HUDEP-2 (cell line): ENCODE measurements around the gene APC2.

Experiments used
- DNase-seq, 76 experiments: peaks; one replicate each; lab custom pipeline; 2025; ENCODE audit not compliant: unreplicated experiment in 76 of 76; lab: John Stamatoyannopoulos, UW

Gene APC2

DNA sequence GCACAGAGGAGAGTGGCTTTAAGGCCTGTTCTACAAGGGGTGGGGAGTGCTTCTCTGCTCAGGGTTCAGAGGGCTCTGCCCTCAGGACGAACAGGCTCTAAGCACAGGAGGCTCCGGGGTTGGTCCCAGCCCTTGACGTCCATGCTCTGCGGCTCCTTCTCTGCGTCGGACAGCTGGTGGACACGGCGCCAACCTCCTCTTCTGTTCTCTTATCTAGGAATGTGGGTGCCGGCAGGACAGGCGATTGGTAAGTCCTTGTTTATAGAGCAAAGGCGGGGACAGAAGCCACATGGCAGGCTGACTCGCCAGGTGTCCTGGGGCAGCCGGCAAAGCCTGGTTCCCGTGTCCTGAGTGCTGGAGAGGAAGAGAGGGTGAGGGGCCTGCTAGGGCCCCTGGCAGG, 20.2 kb upstream of the APC2 start:
- no peak for DNase-seq

DNA sequence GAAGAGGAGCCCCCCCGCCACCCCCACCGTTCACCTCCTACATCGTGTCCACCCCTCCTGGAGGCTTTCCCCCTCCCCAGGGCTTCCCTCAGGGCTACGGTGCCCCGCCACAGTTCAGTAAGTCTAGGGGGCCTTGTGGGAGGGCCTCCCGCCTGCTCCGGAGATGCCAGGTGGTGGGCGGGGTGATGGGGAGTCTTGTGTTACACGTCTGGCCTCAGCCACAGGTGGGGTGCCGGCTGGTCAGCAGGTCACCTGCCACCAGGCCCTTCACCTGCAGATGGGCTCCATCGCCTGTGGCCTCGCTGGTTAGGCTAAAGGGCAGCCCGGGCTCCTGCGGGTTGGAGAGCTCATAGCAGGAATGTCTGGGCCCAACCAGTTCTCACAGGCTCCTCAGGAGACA, 19.7 kb upstream of the APC2 start:
- DNase-seq: no peak

DNA sequence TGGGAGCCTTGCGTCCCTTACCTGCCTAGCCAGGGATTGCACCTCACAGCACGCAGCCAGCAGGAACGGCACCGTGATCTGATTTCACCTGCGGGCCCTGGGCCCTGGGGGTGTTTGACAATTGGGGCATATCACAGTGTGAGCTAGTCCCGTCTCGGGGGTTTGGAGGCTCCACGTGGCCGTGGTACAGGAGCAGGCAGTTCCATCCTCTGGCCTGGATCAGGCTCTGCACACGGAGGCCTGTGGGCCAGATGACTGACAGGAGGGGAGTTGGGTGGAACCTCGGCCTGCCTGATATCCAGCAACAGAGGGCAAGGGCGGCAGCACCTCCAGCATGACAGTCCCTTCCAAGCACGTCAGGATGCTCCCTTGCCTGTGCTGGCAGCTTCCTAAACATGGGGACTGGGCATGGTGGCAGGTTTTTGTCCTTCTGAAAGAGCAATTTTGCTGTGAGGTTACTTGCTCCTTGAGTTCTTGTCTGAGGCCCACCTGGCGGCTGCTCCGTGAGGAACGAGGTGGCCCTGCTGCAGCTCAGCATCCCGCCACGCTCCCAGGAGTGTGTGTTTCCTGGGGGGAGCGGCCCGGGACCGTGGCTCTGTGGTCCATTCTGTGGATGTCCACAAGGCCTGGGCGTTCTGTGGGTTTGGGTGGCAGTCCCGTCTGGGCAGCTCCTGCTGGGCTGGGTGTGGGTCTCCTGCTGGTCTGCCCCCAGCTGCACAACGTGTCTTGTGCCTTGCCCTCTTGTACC, 18.0 kb upstream of the APC2 start:
- DNase-seq: no peak

DNA sequence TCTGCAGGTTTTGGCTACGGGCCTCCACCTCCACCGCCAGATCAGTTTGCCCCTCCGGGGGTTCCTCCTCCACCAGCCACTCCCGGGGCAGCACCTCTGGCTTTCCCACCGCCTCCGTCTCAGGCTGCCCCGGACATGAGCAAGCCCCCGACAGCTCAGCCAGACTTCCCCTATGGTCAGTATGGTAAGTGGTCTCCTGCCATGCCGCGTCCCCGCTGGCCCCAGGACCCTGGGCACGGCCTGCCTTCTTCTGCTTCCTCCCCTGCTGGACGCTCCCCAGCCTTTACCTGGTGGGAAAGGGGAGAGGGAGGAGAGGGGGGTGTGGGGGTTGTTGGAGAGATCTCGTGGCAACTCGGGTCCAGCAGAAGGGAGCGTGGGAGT, 17.4 kb upstream of the APC2 start:
- DNase-seq: no peak

DNA sequence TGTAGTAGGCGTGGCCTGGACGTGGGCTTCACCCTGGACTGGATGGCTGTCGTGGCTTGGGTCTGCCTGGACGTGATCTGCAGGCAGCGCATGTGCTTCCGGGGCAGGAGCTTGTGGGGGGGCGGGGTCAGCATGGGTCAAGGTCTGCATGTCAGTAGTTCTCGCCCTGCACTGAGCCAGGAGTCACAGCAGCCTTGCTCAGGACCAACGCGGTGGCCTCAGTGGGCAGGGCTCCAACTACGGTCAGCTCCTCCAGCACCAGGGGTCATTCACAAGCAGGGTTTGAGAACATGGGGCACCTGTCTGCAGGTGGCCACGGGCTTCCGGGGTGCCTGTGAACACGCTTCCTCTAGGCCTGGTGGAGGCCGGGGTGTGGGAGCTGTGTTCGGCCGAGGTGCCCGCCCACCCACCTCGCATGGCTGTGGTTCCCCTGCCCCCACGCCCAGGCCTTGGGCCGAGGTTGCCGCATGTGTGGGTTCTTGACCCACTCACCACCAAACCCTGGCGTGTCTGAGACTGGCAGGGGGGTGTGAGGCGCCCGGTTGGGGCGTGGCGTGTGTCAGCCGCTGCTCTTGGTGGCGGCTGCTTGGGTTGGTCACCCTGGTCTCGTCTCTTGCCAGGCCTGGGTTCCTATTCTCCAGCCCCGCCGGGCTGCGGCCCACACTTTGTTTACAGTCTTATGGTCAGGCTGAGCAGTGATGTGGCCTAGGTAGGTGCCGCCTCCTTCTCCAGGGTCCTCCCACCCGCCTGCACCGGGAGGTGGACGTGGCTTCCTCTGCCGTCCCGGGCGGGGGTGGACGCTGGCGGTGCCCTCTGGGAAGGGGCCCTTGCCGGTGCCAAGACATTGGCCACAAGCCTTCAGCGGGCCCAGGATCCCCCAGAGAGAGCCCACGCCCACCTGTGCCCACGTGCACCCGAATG, 16.5 kb upstream of the APC2 start:
- no peak for DNase-seq

DNA sequence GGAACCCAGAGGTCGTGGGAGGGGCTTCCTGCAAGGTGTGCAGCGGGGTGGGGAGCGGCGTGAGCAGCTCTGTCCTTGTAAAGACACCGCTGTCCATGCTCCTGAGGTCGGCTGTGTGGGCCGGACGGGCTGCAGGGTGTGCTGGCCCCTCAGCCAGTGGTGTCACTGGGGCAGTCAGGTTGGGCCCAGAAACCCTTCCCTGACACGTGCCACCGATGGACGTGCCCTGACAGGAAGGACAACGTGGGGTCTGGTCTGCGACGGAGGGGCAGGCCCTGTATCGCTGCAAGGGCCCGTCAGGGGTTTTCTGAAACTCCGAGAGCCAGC, 15.9 kb upstream of the APC2 start:
- no peak for DNase-seq

DNA sequence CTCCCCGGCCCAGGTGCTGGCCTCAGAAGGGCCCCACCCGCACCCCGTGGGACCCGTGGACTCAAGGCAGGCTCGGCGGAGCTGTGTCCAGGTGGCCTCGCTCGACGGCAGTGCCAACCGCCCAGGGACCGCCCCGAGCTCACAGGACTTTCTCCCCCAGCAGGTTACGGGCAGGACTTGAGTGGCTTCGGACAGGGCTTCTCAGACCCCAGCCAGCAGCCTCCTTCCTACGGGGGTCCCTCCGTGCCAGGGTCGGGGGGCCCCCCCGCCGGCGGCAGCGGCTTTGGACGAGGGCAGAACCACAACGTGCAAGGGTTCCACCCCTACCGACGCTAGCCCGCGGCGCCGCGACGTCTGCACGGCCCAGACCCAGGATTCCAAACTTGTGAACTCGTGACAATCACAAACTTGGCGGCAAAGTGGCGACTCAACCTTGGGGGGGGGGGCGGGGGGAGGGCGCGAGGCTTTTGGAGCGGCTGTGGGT, 15.3 kb upstream of the APC2 start:
- DNase-seq: no peak

DNA sequence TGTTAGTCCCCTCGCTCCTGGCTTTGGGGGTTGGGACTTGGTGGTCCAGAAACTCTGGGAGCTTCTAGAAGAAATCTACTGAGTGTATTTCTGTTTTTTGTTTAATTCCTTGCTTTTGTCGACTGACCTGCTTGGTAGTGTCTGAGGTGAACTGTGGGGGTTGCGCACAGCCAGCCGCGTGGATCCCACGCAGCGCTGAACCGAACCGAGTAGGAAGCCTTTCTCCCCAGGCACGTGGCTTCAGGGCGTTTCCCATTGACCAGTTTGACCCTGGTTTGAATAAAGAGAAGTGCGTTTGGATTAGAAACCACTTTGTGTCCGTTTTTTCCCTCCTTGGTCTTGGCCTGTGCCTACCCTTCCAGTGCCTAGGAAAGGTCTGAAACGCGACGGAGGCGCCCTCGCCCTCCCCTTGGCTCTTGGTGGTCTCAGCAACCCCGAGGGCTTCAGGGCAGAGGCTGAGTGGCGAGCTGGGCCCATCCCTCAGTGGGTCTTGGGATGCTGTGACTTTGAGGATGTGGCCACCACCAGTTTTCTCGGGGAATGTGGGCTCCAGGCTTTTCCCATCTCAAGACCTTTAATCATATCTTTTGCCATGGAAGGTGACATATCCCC, 14.4 kb upstream of the APC2 start:
- no peak for DNase-seq

DNA sequence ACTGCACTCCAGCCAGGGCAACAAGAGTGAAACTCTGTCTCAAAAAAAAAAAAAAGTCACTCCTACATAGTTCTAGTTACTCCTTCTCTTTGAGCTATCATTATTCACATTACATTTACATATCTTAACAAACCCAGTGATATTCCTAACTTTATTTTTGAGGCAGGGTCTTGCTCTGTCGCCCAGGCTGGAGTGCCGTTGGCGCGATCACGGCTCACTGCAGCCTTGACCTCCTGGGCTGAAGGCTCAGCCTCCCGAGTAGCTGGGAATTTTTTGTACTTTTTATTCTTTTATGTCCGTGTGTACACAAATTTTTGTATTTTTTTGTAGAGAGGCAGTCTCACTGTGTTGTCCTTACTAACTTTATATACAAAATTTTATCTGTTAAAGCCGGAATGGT, 12.3 kb upstream of the APC2 start:
- no peak for DNase-seq

DNA sequence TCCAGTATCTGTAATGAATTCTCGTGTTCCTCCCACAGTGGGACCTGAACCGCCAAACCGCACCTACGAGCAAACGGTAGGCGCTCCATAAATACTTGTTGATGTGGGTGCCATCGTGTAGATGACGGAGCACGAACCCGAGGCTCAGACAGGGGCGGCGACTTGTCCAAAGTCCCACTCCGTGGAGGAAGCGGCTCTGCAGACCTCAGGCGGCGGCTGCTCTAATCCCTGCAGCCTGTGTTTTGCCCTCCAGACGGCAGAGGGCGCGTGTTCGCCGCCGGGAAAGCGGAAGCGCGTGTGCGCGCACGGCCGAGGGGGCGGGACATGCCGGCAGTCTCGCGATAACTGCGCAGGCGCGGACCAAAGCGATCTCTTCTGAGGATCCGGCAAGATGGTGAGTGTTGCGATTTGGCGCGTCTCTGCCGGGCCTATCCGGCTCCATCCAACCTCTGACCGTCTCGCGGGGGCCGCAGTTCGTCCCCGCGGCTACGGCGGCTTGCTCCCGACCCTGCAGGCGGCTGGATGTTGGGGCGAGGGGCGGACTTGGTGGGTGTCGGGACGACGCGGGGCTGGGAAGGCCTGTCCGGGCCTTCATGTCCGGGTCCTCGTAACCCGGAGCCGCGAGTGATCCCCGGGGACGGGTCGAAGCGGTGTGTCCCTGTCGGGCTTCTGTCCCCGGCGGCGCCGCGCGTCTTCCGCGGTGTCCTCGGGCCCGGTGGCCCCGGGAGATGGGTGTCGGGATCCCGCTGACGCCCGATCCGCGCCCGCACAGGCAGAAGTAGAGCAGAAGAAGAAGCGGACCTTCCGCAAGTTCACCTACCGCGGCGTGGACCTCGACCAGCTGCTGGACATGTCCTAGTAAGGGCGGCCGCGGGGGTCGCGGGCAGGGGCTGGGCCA, 11.6 kb upstream of the APC2 start, which contains the start of gene RPS15:
RPS15 (plus strand) TSS at position 362 of the 898 bp plus-strand sequence; CDS start at position 392, 30 bp downstream.
- DNase-seq: peak in 74 of 76 experiments; percentile 47 to 98 (median 94)

DNA sequence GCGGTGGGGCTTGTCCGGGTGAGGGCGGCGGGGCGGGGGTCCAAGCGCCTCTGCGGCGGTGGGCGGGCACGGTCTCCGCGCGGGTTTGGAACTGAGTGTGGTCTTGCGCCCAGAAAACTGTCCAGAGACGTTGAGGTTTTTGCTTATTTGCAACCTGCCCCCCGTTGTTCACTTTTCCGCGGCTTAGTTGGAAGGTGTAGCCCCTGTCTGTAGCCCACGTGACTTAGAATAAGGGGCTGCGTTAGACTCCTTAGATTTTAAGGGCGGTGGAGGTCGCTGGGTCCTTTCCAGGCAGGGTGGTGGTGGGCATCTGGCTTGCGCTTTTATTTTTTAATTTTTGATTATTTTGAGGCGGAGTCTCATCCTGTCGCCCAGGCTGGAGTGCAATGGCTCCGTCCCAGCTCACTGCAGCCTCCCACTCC, 11.0 kb upstream of the APC2 start:
- peak in 2 of 76 experiments; percentile 43 to 52 for DNase-seq

DNA sequence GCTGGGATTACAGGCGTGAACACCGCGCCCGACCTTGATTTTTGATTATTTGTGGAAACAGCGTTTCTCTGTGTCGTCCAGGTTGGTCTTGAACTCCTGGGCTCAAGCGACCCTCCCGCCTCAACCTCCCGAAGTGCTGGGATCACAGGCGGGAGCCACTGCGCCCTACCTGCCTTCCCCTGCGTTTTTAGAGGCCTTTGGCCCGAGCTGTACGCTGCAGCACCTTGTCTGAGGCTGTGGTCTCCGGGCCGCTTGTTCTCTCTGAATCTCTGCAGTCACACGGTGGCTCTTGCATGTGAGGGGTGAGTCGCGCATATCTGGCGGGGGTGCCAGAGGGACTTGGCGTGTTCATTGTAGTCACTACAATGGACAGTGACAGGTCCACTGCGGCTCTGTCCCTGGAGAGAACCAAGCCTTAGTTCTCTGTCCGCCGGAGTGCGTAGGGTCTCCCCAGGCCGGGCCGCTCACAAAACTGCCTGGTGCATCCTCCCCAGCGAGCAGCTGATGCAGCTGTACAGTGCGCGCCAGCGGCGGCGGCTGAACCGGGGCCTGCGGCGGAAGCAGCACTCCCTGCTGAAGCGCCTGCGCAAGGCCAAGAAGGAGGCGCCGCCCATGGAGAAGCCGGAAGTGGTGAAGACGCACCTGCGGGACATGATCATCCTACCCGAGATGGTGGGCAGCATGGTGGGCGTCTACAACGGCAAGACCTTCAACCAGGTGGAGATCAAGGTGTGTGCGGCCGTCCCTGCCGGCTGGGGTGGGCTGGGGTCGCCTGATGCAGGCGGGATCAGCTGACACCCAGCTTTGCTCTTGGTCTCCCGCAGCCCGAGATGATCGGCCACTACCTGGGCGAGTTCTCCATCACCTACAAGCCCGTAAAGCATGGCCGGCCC, 10.2 kb upstream of the APC2 start:
- peak in 2 of 76 experiments; percentile 24 to 25 for DNase-seq

DNA sequence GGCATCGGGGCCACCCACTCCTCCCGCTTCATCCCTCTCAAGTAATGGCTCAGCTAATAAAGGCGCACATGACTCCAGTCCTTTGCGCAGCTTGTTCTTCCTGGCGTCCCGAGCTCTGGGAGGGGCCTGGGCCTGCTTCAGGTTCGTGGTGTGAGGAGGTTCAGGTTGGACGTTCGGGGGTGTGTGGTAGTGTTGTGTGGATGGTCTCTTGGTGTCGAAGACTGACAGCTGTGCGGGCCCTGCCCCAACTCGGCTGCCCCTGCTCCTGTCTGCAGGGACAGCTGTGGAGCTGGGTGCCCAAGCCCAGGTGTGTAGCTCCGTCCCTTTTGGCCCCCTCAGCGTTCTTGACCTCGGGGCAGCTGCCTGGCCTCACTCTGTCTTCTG, 9.5 kb upstream of the APC2 start:
- DNase-seq: no peak

DNA sequence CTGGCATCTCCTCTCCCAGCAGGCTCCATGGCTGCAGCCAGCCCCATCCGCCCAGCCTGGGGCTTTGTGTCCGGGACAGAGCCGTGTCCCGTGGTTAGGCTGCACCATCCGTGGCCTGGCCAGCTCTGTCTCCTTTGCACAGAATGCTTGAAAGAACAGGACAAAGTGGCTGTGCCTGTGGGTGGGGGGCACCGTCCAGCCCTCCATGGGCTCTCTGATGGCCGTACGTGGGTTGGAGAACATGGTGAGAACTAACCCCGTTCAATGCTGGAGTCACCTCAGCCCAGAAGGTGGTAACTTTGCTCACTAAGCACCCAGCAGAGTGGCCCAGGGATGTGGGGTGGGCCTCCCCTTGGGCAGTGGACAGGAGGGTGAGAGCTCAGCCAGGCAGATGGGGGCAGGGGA, 8.9 kb upstream of the APC2 start:
- no peak for DNase-seq

DNA sequence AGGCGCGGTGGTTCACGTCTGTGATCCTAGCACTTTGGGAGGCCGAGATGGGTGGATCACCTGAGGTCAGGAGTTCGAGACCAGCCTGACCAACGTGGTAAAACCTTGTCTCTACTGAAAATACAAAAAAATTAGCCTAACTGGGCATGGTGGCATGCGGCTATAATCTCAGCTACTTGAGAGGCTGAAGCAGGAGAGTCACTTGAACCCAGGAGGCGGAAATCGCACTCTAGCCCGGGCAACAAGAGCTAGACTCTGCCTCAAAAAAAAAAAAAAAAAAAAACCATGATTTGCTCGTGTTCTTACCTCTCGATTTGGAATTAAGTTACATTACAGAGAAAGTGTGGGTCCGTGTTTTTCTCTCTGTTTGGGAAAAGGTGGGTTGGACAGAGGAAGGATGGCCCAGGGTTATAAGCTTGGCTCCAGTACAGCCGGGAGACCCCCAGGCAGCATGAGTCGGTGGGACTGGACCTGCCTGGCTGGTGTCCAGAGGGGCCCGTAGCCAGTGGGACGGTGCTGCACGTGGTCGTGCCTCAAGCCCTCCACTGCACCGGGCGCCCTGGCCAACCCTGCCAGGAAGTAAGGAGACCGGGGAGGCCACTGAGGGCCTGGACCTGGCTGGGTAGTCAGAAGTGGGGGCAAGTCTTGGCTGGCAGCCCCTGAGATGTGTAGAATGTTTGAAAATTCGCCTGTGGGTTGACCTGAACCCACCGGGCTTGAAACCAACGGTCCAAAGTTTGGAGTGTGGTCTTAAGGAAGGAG, 8.1 kb upstream of the APC2 start:
- no peak for DNase-seq

DNA sequence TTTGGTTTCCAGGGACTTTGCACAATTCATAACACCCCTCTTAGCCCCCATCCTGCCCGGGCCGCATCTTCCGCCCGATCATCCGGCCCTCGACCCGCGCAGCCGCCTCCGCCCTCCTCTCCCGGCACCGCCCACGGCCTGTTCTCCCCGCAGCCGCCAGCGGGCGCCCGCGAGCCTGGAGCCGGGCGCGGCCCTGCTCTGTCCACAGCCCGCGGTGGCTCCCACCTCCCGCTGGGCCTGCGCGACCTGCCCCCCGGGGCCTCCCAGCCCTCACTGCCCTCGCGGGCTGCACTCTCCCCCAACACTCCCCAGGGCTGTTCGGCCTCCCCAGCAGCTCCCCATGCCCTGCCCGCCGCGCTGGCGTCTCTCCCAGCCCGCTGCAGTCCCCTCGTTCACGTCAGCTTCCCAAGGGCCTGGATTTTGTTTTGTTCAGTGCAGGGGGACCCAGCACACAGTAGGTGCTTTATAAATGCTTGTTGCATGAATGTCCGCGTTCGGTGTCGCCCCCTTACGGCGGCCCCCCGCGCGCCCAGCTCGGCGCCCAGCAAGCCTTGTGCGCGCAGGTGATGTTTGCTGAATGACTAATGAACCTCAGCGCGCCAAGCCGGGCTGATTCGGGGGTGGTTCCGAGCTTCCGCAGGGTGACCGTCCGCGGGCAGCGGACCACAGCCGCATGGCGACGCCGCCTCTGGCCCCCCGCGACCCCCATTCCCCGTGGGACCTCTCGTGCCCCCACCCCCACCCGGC, 4.6 kb upstream of the APC2 start:
- peak in 57 of 76 experiments; percentile 13 to 86 (median 62) for DNase-seq

DNA sequence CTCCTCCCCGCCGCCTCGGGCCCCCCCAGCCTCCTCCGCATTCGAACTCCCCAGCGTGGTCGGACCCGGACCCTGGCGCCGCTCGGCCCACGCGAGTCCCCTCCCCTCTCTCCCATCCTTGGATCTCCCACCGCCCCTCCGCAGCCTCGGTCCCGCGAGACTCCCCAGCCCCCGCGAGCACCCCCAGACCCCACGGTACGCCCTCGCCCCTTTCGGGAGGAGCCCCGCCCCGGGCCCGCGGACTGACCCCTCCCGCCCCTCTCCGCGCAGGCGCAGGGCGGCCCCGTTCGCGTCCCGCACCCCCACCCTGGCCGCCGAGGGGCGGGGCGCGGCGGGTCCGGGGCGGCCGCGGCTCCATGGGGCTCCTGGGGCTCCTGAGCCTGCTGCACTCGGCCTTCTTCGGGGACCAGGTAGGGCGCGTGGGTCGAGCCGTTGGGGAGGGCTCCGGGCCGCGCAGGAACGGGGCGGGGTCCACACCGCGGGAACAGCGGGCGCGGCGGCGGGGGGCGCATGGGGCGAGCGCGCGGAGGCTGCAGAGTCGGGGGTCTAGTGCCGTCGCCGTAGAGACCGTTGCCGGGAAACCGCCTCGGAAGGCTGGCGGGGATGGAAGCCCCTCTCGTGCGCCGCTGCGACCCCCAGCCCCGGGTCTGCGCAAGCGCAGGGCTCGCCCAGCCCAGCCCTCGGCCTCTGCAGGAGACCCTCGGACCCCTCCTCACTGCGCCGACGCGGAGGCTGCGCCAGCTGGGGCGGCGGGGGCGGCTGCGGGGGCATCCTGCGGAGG, 3.8 kb upstream of the APC2 start:
- DNase-seq: no peak
